ENCODE data around the gene CDCP1.

- TF ChIP-seq, protein P1, sequence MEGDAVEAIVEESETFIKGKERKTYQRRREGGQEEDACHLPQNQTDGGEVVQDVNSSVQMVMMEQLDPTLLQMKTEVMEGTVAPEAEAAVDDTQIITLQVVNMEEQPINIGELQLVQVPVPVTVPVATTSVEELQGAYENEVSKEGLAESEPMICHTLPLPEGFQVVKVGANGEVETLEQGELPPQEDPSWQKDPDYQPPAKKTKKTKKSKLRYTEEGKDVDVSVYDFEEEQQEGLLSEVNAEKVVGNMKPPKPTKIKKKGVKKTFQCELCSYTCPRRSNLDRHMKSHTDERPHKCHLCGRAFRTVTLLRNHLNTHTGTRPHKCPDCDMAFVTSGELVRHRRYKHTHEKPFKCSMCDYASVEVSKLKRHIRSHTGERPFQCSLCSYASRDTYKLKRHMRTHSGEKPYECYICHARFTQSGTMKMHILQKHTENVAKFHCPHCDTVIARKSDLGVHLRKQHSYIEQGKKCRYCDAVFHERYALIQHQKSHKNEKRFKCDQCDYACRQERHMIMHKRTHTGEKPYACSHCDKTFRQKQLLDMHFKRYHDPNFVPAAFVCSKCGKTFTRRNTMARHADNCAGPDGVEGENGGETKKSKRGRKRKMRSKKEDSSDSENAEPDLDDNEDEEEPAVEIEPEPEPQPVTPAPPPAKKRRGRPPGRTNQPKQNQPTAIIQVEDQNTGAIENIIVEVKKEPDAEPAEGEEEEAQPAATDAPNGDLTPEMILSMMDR (IDR thresholded peaks at IDR 0.05): no peak
- TF ChIP-seq POLR2AphosphoS5 (IDR thresholded peaks at IDR 0.05): no peak
These were observed 19.4 kb downstream of the CDCP1 start for GRCh38 chr3:45126730-45127129.

All from transverse colon (tissue), 4 donors.